DND-41 (cell line): ENCODE measurements around the gene GPR135.

Source experiments
- ATAC-seq: fragments of 200-7000 bp; cut with Tn5 transposase; 3 replicates; pipeline ENCODE4 v1.9.1; 2021; ENCODE audit warnings: low read depth; ENCODE audit not compliant: insufficient read depth
- DNase-seq: peaks from one replicate; pipeline ENCODE4 v3.0.0-alpha.2; 2020
- H2AFZ ChIP-seq: 2 replicates; pipeline ENCODE4 v1.6.0; 2012; ENCODE audit warnings: low read depth, low read length
- H3K27ac ChIP-seq: 2 replicates; pipeline ENCODE4 v1.5.1; 2012; ENCODE audit warnings: low read length, inconsistent platforms
- H3K27me3 ChIP-seq: fragments of 200-600 bp; sonication (generic); 2 replicates; pipeline ENCODE4 v1.6.0; 2012; ENCODE audit warnings: low read length, mild to moderate bottlenecking, inconsistent platforms; ENCODE audit not compliant: insufficient read depth, poor library complexity
- H3K36me3 ChIP-seq: 2 replicates; pipeline ENCODE4 v1.5.1; 2012; ENCODE audit warnings: low read length, inconsistent platforms; ENCODE audit not compliant: insufficient read depth
- H3K4me1 ChIP-seq: 2 replicates; pipeline ENCODE4 v1.5.1; 2012; ENCODE audit warnings: mild to moderate bottlenecking, low read length; ENCODE audit not compliant: insufficient read depth
- H3K4me2 ChIP-seq: 2 replicates; pipeline ENCODE4 v1.6.0; 2012; ENCODE audit warnings: mild to moderate bottlenecking, moderate library complexity, low read length, inconsistent platforms; ENCODE audit not compliant: insufficient read depth
- H3K4me3 ChIP-seq, 2 experiments: fragments of 200-600 bp in 1 of 2; shearing (Covaris generic) in 1 of 2; 2 replicates each; pipeline ENCODE4 v1.5.1; 2012 to 2016; ENCODE audit warnings: inconsistent platforms in 2 of 2, low read length in 2 of 2, mild to moderate bottlenecking in 2 of 2, low read depth in 1 of 2, moderate library complexity in 1 of 2
- H3K79me2 ChIP-seq: 2 replicates; pipeline ENCODE4 v1.6.0; 2012; ENCODE audit warnings: low read length, inconsistent platforms; ENCODE audit not compliant: insufficient read depth
- H3K9ac ChIP-seq: 2 replicates; pipeline ENCODE4 v1.6.0; 2012; ENCODE audit warnings: low read depth, mild to moderate bottlenecking, inconsistent platforms, low read length, moderate library complexity
- H3K9me3 ChIP-seq: 2 replicates; pipeline ENCODE4 v1.5.1; 2012; ENCODE audit warnings: low read length, moderate library complexity, mild to moderate bottlenecking, inconsistent platforms; ENCODE audit not compliant: insufficient read depth, severe bottlenecking
- H4K20me1 ChIP-seq: 2 replicates; pipeline ENCODE4 v1.6.0; 2012; ENCODE audit warnings: low read length; ENCODE audit not compliant: insufficient read depth
- CTCF ChIP-seq: IDR thresholded peaks from 2 replicates; pipeline ENCODE4 v1.5.1; 2012; ENCODE audit warnings: borderline replicate concordance, low read length, moderate library complexity, mild to moderate bottlenecking; ENCODE audit not compliant: poor library complexity, severe bottlenecking; ENCODE audit errors: extremely low read depth
- EZH2 ChIP-seq: IDR thresholded peaks from 3 replicates; pipeline ENCODE4 v1.6.1; 2012; ENCODE audit warnings: borderline replicate concordance, low read depth, mild to moderate bottlenecking, moderate library complexity, low read length, inconsistent platforms; ENCODE audit not compliant: severe bottlenecking

The GPR135 gene, protein sequence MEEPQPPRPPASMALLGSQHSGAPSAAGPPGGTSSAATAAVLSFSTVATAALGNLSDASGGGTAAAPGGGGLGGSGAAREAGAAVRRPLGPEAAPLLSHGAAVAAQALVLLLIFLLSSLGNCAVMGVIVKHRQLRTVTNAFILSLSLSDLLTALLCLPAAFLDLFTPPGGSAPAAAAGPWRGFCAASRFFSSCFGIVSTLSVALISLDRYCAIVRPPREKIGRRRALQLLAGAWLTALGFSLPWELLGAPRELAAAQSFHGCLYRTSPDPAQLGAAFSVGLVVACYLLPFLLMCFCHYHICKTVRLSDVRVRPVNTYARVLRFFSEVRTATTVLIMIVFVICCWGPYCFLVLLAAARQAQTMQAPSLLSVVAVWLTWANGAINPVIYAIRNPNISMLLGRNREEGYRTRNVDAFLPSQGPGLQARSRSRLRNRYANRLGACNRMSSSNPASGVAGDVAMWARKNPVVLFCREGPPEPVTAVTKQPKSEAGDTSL

GRCh38 chr14:59465316-59466135, at the start of gene GPR135:
Gene GPR135, minus strand, starts transcription at chr14:59465380. Its CDS starts 154 bp downstream, at chr14:59465226.
- H3K4me2 ChIP-seq: no peak within 1 kb of the TSS
- no peak within 1 kb of the TSS for H3K27ac ChIP-seq
- DNase-seq: no peak
- TF ChIP-seq EZH2 (no peak), CTCF (no peak)
- peaks cover 19% of the 10 kb centered on the region for H3K36me3 ChIP-seq
- H2AFZ ChIP-seq: no peak within 1 kb of the TSS
- no peaks in the 10 kb centered on the region for H3K79me2 ChIP-seq
- H3K9me3 ChIP-seq: no peaks in the 10 kb centered on the region
- H3K9ac ChIP-seq: no peak within 1 kb of the TSS
- H3K27me3 ChIP-seq: no peaks in the 10 kb centered on the region
- H3K4me1 ChIP-seq: no peaks in the 10 kb centered on the region
- ATAC-seq: no peak
- H4K20me1 ChIP-seq: no peaks in the 10 kb centered on the region
- no peak within 1 kb of the TSS for H3K4me3 ChIP-seq

- Histone ChIP-seq H3K9me3 (no peaks in the 10 kb centered on the region), H3K79me2 (no peaks in the 10 kb centered on the region), H3K4me1 (no peaks in the 10 kb centered on the region), H4K20me1 (no peaks in the 10 kb centered on the region), H3K27ac (no peak overlapping the region), H3K4me3 (no peak overlapping the region), H3K9ac (no peak overlapping the region), H3K36me3 (no peaks in the 10 kb centered on the region), H2AFZ (no peak overlapping the region), H3K4me2 (no peak overlapping the region), H3K27me3 (no peaks in the 10 kb centered on the region)
- TF ChIP-seq CTCF: peak; percentile 67
- TF ChIP-seq EZH2: no peak
- peak; percentile 76 for ATAC-seq
- peak; percentile 37 for DNase-seq
Measured at GRCh38 chr14:59511916-59512575, 46.9 kb upstream of the GPR135 start.

- H3K4me3 ChIP-seq: no peak overlapping the region
- H3K9ac ChIP-seq: no peak overlapping the region
- H3K79me2 ChIP-seq: no peaks in the 10 kb centered on the region
- DNase-seq (no peak), ATAC-seq (no peak)
- H3K36me3 ChIP-seq: no peaks in the 10 kb centered on the region
- H3K27me3 ChIP-seq: no peaks in the 10 kb centered on the region
- H3K9me3 ChIP-seq: no peaks in the 10 kb centered on the region
- no peak for TF ChIP-seq EZH2
- TF ChIP-seq CTCF: no peak
- H4K20me1 ChIP-seq: no peaks in the 10 kb centered on the region
- no peak overlapping the region for H2AFZ ChIP-seq
- no peak overlapping the region for H3K27ac ChIP-seq
- H3K4me1 ChIP-seq: no peaks in the 10 kb centered on the region
- no peak overlapping the region for H3K4me2 ChIP-seq
Measured at GRCh38 chr14:59510966-59511365, 45.8 kb upstream of the GPR135 start.
